Stimulated activated CD4-positive, alpha-beta T cell treated with anti-CD3 and anti-CD28 coated beads, TNF-alpha, amount 100 ng/mL, for 4 hours (primary cell): ENCODE measurements around the gene SULT2A1.
"Not testable (repeated sequence)": the region's sequence is repeated elsewhere in the genome, so short reads cannot be mapped to it uniquely, and the experiment has no call there.

Source experiments
- DNase-seq, 3 experiments: peaks; one replicate each; pipeline ENCODE4 v3.0.0-alpha.2; 2020; ENCODE audit warnings: low read depth in 3 of 3

Gene SULT2A1

GRCh38 chr19:47860602-47861297 lies 25.4 kb downstream of the SULT2A1 start:
- no peak for DNase-seq

GRCh38 chr19:47859838-47860237 lies 26.3 kb downstream of the SULT2A1 start:
- not testable (repeated sequence) for DNase-seq

GRCh38 chr19:47858646-47859285 lies 27.3 kb downstream of the SULT2A1 start, which contains the start of gene TPRX2:
Gene TPRX2 (plus strand): TSS chr19:47859235. CDS start chr19:47859247, 12 bp downstream.
- not testable (repeated sequence) for DNase-seq

- not testable (repeated sequence) for DNase-seq
Observed at GRCh38 chr19:47858231-47858630, 27.9 kb downstream of the SULT2A1 start.

GRCh38 chr19:47854459-47854858 lies 31.7 kb downstream of the SULT2A1 start:
- DNase-seq, result no peak

- DNase-seq, result no peak
Observed at GRCh38 chr19:47853003-47853402, 33.1 kb downstream of the SULT2A1 start.

- DNase-seq, result no peak
Observed at GRCh38 chr19:47848823-47849473, 37.2 kb downstream of the SULT2A1 start.

GRCh38 chr19:47848425-47848822 lies 37.7 kb downstream of the SULT2A1 start:
- no peak for DNase-seq

GRCh38 chr19:47842941-47843340 lies 43.2 kb downstream of the SULT2A1 start:
- no peak for DNase-seq

- DNase-seq, result no peak
Observed at GRCh38 chr19:47839913-47840312, 46.2 kb downstream of the SULT2A1 start.

GRCh38 chr19:47839411-47839810 lies 46.7 kb downstream of the SULT2A1 start:
- no peak for DNase-seq

GRCh38 chr19:47836038-47836437 lies 50.1 kb downstream of the SULT2A1 start:
- DNase-seq, result no peak

- DNase-seq, result no peak
Observed at GRCh38 chr19:47832723-47833122, 53.4 kb downstream of the SULT2A1 start.

- DNase-seq, result no peak
Observed at GRCh38 chr19:47826800-47827199, 59.3 kb downstream of the SULT2A1 start.

GRCh38 chr19:47824396-47824795 lies 61.7 kb downstream of the SULT2A1 start:
- no peak for DNase-seq

- DNase-seq, result no peak
Observed at GRCh38 chr19:47821460-47822020, 64.6 kb downstream of the SULT2A1 start, which contains the start of gene CRX. Gene CRX (plus strand): TSS chr19:47821937. CDS start chr19:47834444, 12,507 bp downstream.
